Hepatocyte (in vitro differentiated cells): ENCODE results near the gene PABPC3. TPM values are rescaled to one million over a fixed set of nuclear protein-coding genes. Genes with fewer than 3 reads are reported as not detected.

Source experiments
- DNase-seq: peaks from one replicate; pipeline ENCODE4 v3.0.0-alpha.2; 2016; ENCODE audit warnings: low spot score
- H2AFZ ChIP-seq: fragments of 200-600 bp; sonication (generic); 2 replicates; pipeline ENCODE4 v1.6.0; 2016; ENCODE audit warnings: antibody characterized with exemption, mild to moderate bottlenecking
- H3K27ac ChIP-seq: fragments of 200-600 bp; sonication (generic); 2 replicates; pipeline ENCODE4 v1.5.1; 2016; ENCODE audit warnings: mild to moderate bottlenecking
- H3K27me3 ChIP-seq: fragments of 200-600 bp; sonication (generic); 2 replicates; pipeline ENCODE4 v1.6.1; 2016
- H3K36me3 ChIP-seq: fragments of 200-600 bp; sonication (generic); replicated peaks from 2 replicates; pipeline ENCODE4 v1.5.1; 2016; ENCODE audit warnings: low read depth; ENCODE audit not compliant: insufficient read depth
- H3K4me1 ChIP-seq: fragments of 200-600 bp; sonication (generic); 2 replicates; pipeline ENCODE4 v1.5.1; 2016; ENCODE audit warnings: mild to moderate bottlenecking, moderate library complexity; ENCODE audit not compliant: insufficient read depth
- H3K4me2 ChIP-seq: fragments of 200-600 bp; sonication (generic); 2 replicates; pipeline ENCODE4 v1.6.0; 2016
- H3K4me3 ChIP-seq: fragments of 200-600 bp; sonication (generic); 2 replicates; pipeline ENCODE4 v1.5.1; 2016; ENCODE audit warnings: mild to moderate bottlenecking
- H3K79me2 ChIP-seq: fragments of 200-600 bp; sonication (generic); 2 replicates; pipeline ENCODE4 v1.6.0; 2017; ENCODE audit warnings: mild to moderate bottlenecking
- H3K9me2 ChIP-seq: fragments of 200-600 bp; sonication (generic); replicated peaks from 2 replicates; pipeline ENCODE4 v1.6.0; 2017; ENCODE audit warnings: mild to moderate bottlenecking; ENCODE audit not compliant: insufficient read depth
- H3K9me3 ChIP-seq: fragments of 200-600 bp; sonication (generic); 2 replicates; pipeline ENCODE4 v1.5.1; 2016; ENCODE audit warnings: low read depth, mild to moderate bottlenecking
- H4K20me1 ChIP-seq: fragments of 200-600 bp; sonication (generic); 2 replicates; pipeline ENCODE4 v1.6.0; 2016; ENCODE audit warnings: mild to moderate bottlenecking; ENCODE audit not compliant: insufficient read depth, poor library complexity, severe bottlenecking
- EZH2 ChIP-seq: fragments of 200-600 bp; sonication (generic); IDR thresholded peaks from 2 replicates; pipeline ENCODE4 v1.6.1; 2016; ENCODE audit warnings: antibody characterized with exemption, mild to moderate bottlenecking, borderline replicate concordance
- EZH2phosphoT487 ChIP-seq: fragments of 200-600 bp; sonication (generic); IDR thresholded peaks from one replicate; pipeline ENCODE4 v1.6.1; 2018; ENCODE audit warnings: antibody characterized with exemption, mild to moderate bottlenecking, low read depth, moderate library complexity; ENCODE audit not compliant: unreplicated experiment, severe bottlenecking
- WGBS: methylation state at CpG from one replicate; pipeline ENCODE4 v1.1.6; 2016; ENCODE audit warnings: low lambda C conversion rate; ENCODE audit errors: missing lambda C conversion rate; 5-methylcytosine and 5-hydroxymethylcytosine counted together
- polyA plus RNA-seq: library from polyadenylated mRNA; unstranded; fragments of >200 nt; fragmentation: Nextera tagmentation; extraction: Ambion mirVana; gene quantifications from 2 replicates; pipeline ENCODE4 v1.2.1, GENCODE V29; 2016
- total RNA-seq: library from RNA; depleted of rRNA; stranded (reverse); fragments of >200 nt; gene quantifications from 2 replicates; pipeline ENCODE4 v1.2.3, GENCODE V29; 2014
- TF ChIP-seq, protein P1 (sequence below): fragments of 200-600 bp; sonication (generic); IDR thresholded peaks from 2 replicates; pipeline ENCODE4 v1.5.1; 2016; ENCODE audit warnings: antibody characterized with exemption, mild to moderate bottlenecking; ENCODE audit not compliant: poor library complexity

The PABPC3 gene
- total and polyA plus RNA-seq, 2 experiments from 2014 or later = 0.03 to 0.11 TPM

DNA sequence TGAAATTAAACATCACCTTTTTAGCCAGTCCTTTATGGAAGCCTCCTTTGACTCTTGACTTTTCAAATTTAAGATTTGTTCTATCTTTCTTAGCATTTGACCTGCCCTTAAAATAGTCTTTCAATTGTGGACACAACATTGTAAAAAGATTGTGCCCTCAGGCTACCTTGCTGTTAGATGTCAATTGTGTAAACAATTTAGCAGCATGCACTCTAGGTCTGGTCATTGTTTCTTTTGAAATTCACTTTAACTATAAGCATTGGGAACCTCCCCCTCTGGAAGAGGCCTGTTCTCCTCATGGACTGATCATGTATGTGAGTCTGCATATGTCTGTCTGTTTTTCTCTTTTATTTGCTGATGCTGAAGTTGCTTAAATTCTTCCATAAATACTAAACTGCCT, 31.5 kb upstream of the PABPC3 start:
- TF ChIP-seq EZH2 (no peak), EZH2phosphoT487 (no peak)
- TF ChIP-seq, protein P1, sequence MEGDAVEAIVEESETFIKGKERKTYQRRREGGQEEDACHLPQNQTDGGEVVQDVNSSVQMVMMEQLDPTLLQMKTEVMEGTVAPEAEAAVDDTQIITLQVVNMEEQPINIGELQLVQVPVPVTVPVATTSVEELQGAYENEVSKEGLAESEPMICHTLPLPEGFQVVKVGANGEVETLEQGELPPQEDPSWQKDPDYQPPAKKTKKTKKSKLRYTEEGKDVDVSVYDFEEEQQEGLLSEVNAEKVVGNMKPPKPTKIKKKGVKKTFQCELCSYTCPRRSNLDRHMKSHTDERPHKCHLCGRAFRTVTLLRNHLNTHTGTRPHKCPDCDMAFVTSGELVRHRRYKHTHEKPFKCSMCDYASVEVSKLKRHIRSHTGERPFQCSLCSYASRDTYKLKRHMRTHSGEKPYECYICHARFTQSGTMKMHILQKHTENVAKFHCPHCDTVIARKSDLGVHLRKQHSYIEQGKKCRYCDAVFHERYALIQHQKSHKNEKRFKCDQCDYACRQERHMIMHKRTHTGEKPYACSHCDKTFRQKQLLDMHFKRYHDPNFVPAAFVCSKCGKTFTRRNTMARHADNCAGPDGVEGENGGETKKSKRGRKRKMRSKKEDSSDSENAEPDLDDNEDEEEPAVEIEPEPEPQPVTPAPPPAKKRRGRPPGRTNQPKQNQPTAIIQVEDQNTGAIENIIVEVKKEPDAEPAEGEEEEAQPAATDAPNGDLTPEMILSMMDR = no peak
- Histone ChIP-seq H3K4me3 (no peak overlapping the region), H3K4me2 (no peak overlapping the region), H4K20me1 (no peaks in the 10 kb centered on the region), H3K9me2 (no peaks in the 10 kb centered on the region), H3K27me3 (no peaks in the 10 kb centered on the region), H3K36me3 (no peaks in the 10 kb centered on the region), H3K9me3 (no peaks in the 10 kb centered on the region), H3K4me1 (no peaks in the 10 kb centered on the region), H3K79me2 (no peaks in the 10 kb centered on the region), H2AFZ (no peak overlapping the region), H3K27ac (no peak overlapping the region)
- DNase-seq = no peak

DNA sequence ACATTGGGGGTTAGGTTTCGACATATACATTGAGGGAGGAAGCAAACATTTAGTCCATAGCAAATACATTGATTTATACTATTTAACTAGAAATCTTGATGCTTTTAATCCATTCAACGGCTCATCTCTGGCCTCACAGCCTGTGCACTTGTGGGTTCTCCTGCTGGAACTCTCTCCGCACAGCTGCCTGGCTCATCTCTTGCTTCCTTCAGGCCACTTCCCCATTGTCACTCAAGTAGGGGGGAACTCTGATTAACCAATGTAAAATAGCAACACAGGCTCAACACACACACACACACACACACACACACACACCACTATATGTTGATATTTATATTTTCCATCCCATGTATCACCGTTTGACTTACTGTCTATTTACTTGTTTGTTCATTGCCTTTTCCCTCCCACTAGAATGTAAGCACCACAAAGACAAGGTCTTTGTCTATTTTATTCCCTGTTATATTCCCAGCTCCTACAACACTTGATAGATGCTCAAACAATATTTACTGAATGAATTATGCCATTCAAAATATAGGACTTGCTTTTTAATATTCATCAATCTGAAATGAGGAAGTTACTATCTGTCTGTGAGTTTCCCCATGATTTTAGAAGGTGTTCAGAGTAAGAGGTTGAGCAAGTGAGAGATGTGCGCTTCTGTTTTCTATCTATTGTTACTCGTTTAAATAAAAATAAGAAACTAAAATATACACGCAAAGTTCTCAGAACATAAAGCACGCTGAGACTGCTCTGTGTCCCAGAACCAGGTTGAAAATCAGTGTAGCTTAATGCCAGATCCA, 29.8 kb upstream of the PABPC3 start:
- no peak for TF ChIP-seq EZH2phosphoT487
- TF ChIP-seq, protein P1 = no peak
- no peak for TF ChIP-seq EZH2
- 91% methylated on average over 8 of the region's 8 CpGs for WGBS

DNA sequence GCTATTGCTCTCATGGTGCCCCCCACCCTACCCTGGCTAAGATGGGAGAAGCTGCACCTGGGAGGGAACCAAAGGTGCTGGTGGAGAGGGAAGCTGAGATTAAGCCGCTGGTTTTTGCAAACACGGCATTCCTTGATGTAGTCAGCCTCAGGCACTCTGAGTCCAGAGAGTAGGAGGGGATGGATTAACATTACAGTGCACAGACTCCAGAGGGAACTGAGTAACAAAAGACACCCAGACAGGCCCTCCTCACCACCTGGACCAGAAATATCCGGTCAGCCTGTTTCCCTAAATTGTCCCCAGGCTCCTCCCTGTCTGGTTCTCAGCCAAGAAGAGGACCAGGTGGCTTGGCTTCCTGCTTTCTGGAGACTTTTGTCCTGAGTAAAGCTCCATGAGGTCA, 28.9 kb upstream of the PABPC3 start:
- Histone ChIP-seq H2AFZ (no peak overlapping the region), H3K27ac (no peak overlapping the region), H3K4me3 (no peak overlapping the region), H4K20me1 (no peaks in the 10 kb centered on the region), H3K4me1 (no peaks in the 10 kb centered on the region), H3K9me2 (no peaks in the 10 kb centered on the region), H3K79me2 (no peaks in the 10 kb centered on the region), H3K9me3 (no peaks in the 10 kb centered on the region), H3K36me3 (no peaks in the 10 kb centered on the region), H3K4me2 (no peak overlapping the region), H3K27me3 (peaks cover 4% of the 10 kb centered on the region)
- WGBS = 24% methylated on average over 3 of the region's 3 CpGs
- TF ChIP-seq EZH2 (no peak), EZH2phosphoT487 (no peak)
- no peak for DNase-seq

More for the DNA sequence above, 29.8 kb upstream of the PABPC3 start:
- DNase-seq = no peak
- Histone ChIP-seq H3K4me2 (no peak overlapping the region), H3K27ac (no peak overlapping the region), H3K9me3 (no peaks in the 10 kb centered on the region), H3K4me1 (no peaks in the 10 kb centered on the region), H3K79me2 (no peaks in the 10 kb centered on the region), H4K20me1 (no peaks in the 10 kb centered on the region), H2AFZ (no peak overlapping the region), H3K4me3 (no peak overlapping the region), H3K36me3 (no peaks in the 10 kb centered on the region), H3K9me2 (no peaks in the 10 kb centered on the region), H3K27me3 (peaks cover 4% of the 10 kb centered on the region)

DNA sequence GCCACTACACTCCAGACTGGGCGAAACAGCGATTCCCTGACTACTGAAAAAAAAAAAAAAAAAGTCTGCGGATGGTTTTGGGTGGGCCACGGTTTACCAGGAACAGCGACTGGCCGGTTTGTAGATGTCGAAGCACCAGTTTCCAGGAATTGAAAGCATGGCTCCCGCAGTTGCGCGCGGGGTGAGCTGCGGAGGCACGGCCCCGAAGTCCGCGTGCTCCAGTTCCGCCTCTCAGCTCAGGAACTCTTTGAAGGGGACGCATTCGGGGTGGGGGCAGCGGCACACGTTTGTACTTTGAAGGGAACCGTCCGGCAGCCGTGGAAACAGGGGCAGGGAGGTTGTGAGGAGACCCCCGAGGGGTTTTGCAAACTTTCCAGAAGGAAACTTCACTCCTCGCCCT, 27.1 kb upstream of the PABPC3 start:
- Histone ChIP-seq H4K20me1 (no peaks in the 10 kb centered on the region), H2AFZ (no peak overlapping the region), H3K27ac (no peak overlapping the region), H3K27me3 (peaks cover 4% of the 10 kb centered on the region), H3K79me2 (no peaks in the 10 kb centered on the region), H3K4me3 (no peak overlapping the region), H3K4me1 (no peaks in the 10 kb centered on the region), H3K9me2 (no peaks in the 10 kb centered on the region), H3K36me3 (no peaks in the 10 kb centered on the region), H3K4me2 (no peak overlapping the region), H3K9me3 (no peaks in the 10 kb centered on the region)
- 95% methylated on average over 23 of the region's 26 CpGs for WGBS
- TF ChIP-seq EZH2phosphoT487 = no peak
- TF ChIP-seq EZH2 = no peak
- no peak for DNase-seq
